ENCODE measurements around the gene PROM2.

DNA sequence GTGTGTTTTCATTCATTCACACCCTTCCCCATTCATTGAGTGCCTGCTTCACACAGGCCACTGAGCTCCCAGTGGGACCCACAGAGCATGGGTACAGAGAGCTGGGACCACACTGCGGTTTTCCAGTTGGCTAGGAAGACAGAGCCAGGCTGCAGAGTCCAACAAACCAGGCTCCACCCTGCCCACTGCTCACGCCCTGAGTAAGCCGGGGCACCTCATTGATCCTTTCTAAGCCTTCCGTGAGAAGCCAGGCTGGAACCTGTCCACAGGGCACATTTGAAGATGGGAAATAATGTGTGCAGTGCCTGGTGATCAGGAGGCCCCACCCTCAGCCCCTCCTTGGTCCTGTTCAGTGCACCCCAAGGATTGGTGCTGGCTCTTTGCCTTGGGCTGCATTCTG, 36.4 kb downstream of the PROM2 start:
- TF ChIP-seq, protein P1, sequence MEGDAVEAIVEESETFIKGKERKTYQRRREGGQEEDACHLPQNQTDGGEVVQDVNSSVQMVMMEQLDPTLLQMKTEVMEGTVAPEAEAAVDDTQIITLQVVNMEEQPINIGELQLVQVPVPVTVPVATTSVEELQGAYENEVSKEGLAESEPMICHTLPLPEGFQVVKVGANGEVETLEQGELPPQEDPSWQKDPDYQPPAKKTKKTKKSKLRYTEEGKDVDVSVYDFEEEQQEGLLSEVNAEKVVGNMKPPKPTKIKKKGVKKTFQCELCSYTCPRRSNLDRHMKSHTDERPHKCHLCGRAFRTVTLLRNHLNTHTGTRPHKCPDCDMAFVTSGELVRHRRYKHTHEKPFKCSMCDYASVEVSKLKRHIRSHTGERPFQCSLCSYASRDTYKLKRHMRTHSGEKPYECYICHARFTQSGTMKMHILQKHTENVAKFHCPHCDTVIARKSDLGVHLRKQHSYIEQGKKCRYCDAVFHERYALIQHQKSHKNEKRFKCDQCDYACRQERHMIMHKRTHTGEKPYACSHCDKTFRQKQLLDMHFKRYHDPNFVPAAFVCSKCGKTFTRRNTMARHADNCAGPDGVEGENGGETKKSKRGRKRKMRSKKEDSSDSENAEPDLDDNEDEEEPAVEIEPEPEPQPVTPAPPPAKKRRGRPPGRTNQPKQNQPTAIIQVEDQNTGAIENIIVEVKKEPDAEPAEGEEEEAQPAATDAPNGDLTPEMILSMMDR (conservative IDR thresholded peaks at IDR 0.05; ENCODE audit: low read depth, low read length), result no peak
- TF ChIP-seq EZH2 (IDR thresholded peaks at IDR 0.05; ENCODE audit: low read length, unreplicated experiment), result no peak

Data from PC-3 (cell line).